Neural cell (in vitro differentiated cells): Measurements from ENCODE around the gene TRIOBP.

Source experiments
- CTCF ChIP-seq: fragments of 450-650 bp; IDR thresholded peaks from 2 replicates; pipeline ENCODE4 v1.5.1; 2014; ENCODE audit warnings: antibody characterized with exemption, mild to moderate bottlenecking, moderate library complexity; ENCODE audit not compliant: poor library complexity, severe bottlenecking
- EZH2 ChIP-seq: fragments of 200-600, 300-800 bp; shearing (Covaris generic), sonication (generic); IDR thresholded peaks from 2 replicates; pipeline ENCODE4 v1.6.1; 2014; ENCODE audit warnings: antibody characterized with exemption, low read length, borderline replicate concordance, mild to moderate bottlenecking; ENCODE audit not compliant: insufficient read depth, poor library complexity, severe bottlenecking
- MXI1 ChIP-seq: fragments of 450-650 bp; conservative IDR thresholded peaks from 2 replicates; pipeline ENCODE4 v1.6.1; 2014; ENCODE audit warnings: antibody characterized with exemption, mild to moderate bottlenecking; ENCODE audit not compliant: poor library complexity, severe bottlenecking
- POLR2AphosphoS5 ChIP-seq: IDR thresholded peaks from 2 replicates; pipeline ENCODE4 v1.6.1; 2012
- RAD21 ChIP-seq: fragments of 450-650 bp; conservative IDR thresholded peaks from 2 replicates; pipeline ENCODE4 v1.6.1; 2014; ENCODE audit warnings: antibody characterized with exemption, mild to moderate bottlenecking, moderate library complexity
- SMC3 ChIP-seq: fragments of 450-650 bp; conservative IDR thresholded peaks from 2 replicates; pipeline ENCODE4 v1.6.1; 2014; ENCODE audit warnings: antibody characterized with exemption, mild to moderate bottlenecking, moderate library complexity; ENCODE audit not compliant: poor library complexity
- TF ChIP-seq, protein P1 (sequence below): IDR thresholded peaks from 2 replicates; pipeline ENCODE4 v1.6.1; 2012; ENCODE audit warnings: borderline replicate concordance

GRCh38 chr22:37659066-37659896, 37.6 kb upstream of the TRIOBP start:
- no peak for TF ChIP-seq CTCF
- TF ChIP-seq, protein P1, sequence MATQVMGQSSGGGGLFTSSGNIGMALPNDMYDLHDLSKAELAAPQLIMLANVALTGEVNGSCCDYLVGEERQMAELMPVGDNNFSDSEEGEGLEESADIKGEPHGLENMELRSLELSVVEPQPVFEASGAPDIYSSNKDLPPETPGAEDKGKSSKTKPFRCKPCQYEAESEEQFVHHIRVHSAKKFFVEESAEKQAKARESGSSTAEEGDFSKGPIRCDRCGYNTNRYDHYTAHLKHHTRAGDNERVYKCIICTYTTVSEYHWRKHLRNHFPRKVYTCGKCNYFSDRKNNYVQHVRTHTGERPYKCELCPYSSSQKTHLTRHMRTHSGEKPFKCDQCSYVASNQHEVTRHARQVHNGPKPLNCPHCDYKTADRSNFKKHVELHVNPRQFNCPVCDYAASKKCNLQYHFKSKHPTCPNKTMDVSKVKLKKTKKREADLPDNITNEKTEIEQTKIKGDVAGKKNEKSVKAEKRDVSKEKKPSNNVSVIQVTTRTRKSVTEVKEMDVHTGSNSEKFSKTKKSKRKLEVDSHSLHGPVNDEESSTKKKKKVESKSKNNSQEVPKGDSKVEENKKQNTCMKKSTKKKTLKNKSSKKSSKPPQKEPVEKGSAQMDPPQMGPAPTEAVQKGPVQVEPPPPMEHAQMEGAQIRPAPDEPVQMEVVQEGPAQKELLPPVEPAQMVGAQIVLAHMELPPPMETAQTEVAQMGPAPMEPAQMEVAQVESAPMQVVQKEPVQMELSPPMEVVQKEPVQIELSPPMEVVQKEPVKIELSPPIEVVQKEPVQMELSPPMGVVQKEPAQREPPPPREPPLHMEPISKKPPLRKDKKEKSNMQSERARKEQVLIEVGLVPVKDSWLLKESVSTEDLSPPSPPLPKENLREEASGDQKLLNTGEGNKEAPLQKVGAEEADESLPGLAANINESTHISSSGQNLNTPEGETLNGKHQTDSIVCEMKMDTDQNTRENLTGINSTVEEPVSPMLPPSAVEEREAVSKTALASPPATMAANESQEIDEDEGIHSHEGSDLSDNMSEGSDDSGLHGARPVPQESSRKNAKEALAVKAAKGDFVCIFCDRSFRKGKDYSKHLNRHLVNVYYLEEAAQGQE: no peak
- no peak for TF ChIP-seq EZH2
- peak; percentile 32 for TF ChIP-seq POLR2AphosphoS5
- no peak for TF ChIP-seq RAD21
- no peak for TF ChIP-seq MXI1
- no peak for TF ChIP-seq SMC3
